Measurements from ENCODE around the gene NRP2. TPM values are rescaled to one million over a fixed set of nuclear protein-coding genes. Genes with fewer than 3 reads are reported as not detected.

NRP2 gene
- total and polyA plus RNA-seq, 2 donors (not counting 1 experiment from before 2014, with no cell fraction given), result 1.8 to 6.8 TPM

DNA sequence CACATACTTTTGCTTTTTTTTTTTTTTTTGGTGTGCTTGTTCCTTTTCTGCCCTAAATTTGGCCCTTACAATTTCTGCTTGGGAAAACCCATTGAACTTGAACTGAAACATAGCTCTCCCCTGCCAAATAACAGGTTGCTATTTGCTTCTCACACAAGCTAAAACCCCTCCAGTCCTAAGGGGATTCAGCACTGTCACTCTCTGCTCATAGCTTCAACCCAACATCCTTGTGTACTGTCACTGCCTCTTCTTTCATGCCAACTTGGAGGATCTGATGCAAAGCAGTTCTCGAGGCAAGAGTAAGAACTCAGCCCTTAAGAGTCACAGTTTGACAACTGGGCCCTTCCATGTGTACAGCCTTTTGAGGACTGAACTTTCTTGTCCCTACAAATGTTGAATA is 30.6 kb upstream of the NRP2 start:
- no peaks in the 10 kb centered on the region for H3K36me3 ChIP-seq (replicated peaks in 1 of 2; ENCODE audit: control extremely low read depth in 1 of 2, control insufficient read depth in 1 of 2, extremely low read depth in 1 of 2, insufficient read depth in 2 of 2, low read length in 1 of 2)
- Mint-ChIP-seq H3K27ac (no peak overlapping the region), H3K4me3 (no peak overlapping the region), H3K4me1 (peaks cover 4% of the 10 kb centered on the region), H3K27me3 (peaks cover 42% of the 10 kb centered on the region), H3K9me3 (ENCODE audit: insufficient read depth) (no peaks in the 10 kb centered on the region)
- no peak overlapping the region for H3K4me2 ChIP-seq (replicated peaks; ENCODE audit: low read depth, low read length, poor library complexity, severe bottlenecking)
- H2AFZ ChIP-seq (ENCODE audit: insufficient read depth, low read depth, low read length, poor library complexity, severe bottlenecking), result no peak overlapping the region
- no peak for TF ChIP-seq EZH2 (IDR thresholded peaks at IDR 0.05; ENCODE audit: borderline replicate concordance, insufficient read depth, low read depth, low read length, poor library complexity, severe bottlenecking)
- TF ChIP-seq, protein P1, sequence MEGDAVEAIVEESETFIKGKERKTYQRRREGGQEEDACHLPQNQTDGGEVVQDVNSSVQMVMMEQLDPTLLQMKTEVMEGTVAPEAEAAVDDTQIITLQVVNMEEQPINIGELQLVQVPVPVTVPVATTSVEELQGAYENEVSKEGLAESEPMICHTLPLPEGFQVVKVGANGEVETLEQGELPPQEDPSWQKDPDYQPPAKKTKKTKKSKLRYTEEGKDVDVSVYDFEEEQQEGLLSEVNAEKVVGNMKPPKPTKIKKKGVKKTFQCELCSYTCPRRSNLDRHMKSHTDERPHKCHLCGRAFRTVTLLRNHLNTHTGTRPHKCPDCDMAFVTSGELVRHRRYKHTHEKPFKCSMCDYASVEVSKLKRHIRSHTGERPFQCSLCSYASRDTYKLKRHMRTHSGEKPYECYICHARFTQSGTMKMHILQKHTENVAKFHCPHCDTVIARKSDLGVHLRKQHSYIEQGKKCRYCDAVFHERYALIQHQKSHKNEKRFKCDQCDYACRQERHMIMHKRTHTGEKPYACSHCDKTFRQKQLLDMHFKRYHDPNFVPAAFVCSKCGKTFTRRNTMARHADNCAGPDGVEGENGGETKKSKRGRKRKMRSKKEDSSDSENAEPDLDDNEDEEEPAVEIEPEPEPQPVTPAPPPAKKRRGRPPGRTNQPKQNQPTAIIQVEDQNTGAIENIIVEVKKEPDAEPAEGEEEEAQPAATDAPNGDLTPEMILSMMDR (IDR thresholded peaks at IDR 0.05), result no peak
- H3K4me3 ChIP-seq (ENCODE audit: control extremely low read depth in 1 of 5, extremely low read depth in 1 of 5, insufficient read depth in 1 of 5, low read depth in 2 of 5, low read length in 4 of 5), result no peak overlapping the region
- no peaks in the 10 kb centered on the region for H4K20me1 ChIP-seq (ENCODE audit: control insufficient read depth, insufficient read depth, low read length, poor library complexity, severe bottlenecking)
- H3K9me3 ChIP-seq (ENCODE audit: control extremely low read depth in 1 of 3, control insufficient read depth in 2 of 3, insufficient read depth in 1 of 3, low read length in 2 of 3), result no peaks in the 10 kb centered on the region
- peaks cover 0 to 13% (median 2%) of the 10 kb centered on the region in 4 experiments for H3K27me3 ChIP-seq (replicated peaks in 1 of 4; ENCODE audit: control extremely low read depth in 1 of 4, control insufficient read depth in 3 of 4, insufficient read depth in 4 of 4, low read length in 3 of 4)
- POLR2A ChIA-PET, result no interaction called here
- ATAC-seq (ENCODE audit: low read depth) (no peak), DNase-seq (no peak)
- CTCF ChIA-PET, result interaction anchor here (0.7 kb wide), 1 partner anchor 294 kb away, joined by 3 read pairs; no protein-coding TSS in a partner anchor
- 0% methylated on average over 1 of the region's 1 CpG for WGBS (ENCODE audit: insufficient coverage)
- intact Hi-C loops (cut with micrococcal nuclease), result no loop called here
- H3K79me2 ChIP-seq (ENCODE audit: control insufficient read depth, insufficient read depth, low read length), result no peaks in the 10 kb centered on the region
- no peak overlapping the region for H3K27ac ChIP-seq (ENCODE audit: low read length in 2 of 2)
- H3K9ac ChIP-seq (ENCODE audit: low read length), result no peak overlapping the region
- peaks cover 0 to 5% of the 10 kb centered on the region in 2 donors for H3K4me1 ChIP-seq (ENCODE audit: control insufficient read depth in 2 of 2, insufficient read depth in 2 of 2, low read length in 2 of 2)

DNA sequence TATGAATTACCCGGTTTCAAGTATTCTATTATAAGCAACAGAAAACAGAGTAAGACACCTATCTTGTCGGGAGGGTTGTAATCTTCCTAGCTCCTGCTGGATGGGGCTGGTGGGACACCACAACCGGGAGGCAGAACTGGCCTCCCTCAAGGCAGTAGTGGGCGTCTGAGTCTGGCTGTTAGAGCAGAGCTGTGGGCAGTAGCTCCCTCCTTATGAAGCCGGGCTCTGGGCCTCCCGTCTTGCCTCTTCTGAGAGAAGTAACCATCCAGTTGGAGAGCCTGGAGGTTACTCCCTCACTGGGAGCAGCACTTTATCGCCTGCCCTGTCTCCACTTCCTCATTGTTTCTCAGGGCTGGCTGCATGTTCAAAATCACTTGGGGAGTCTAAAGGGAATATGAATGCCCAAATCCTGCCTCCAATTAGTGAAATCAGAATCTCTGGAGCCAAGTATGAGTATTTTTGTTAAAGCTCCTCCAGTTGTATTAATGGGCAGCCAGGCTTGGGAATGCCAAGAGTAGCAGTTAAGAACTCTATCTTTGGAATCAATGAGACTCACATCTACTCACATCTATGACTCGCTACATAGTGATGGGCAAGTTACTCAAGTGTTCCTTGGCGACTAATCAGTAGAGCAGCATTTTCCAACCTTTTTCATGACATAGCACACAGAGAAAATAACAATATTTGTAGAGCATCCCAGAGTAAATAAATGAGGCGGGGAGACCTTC is 27.3 kb upstream of the NRP2 start:
- CTCF ChIA-PET, result no interaction called here
- H4K20me1 ChIP-seq (ENCODE audit: control insufficient read depth, insufficient read depth, low read length, poor library complexity, severe bottlenecking), result no peaks in the 10 kb centered on the region
- H3K9me3 ChIP-seq (ENCODE audit: control extremely low read depth in 1 of 3, control insufficient read depth in 2 of 3, insufficient read depth in 1 of 3, low read length in 2 of 3), result no peaks in the 10 kb centered on the region
- POLR2A ChIA-PET, result no interaction called here
- intact Hi-C loops (cut with micrococcal nuclease), result no loop called here
- no peak for TF ChIP-seq EZH2 (IDR thresholded peaks at IDR 0.05; ENCODE audit: borderline replicate concordance, insufficient read depth, low read depth, low read length, poor library complexity, severe bottlenecking)
- TF ChIP-seq, protein P1 (IDR thresholded peaks at IDR 0.05), result no peak
- no peak overlapping the region for H3K27ac Mint-ChIP-seq
- no peak overlapping the region for H3K4me2 ChIP-seq (replicated peaks; ENCODE audit: low read depth, low read length, poor library complexity, severe bottlenecking)
- peaks cover 0 to 8% (median 3%) of the 10 kb centered on the region in 4 experiments for H3K27me3 ChIP-seq (replicated peaks in 1 of 4; ENCODE audit: control extremely low read depth in 1 of 4, control insufficient read depth in 3 of 4, insufficient read depth in 4 of 4, low read length in 3 of 4)
- H3K27ac ChIP-seq (ENCODE audit: low read length in 2 of 2), result no peak overlapping the region
- H3K4me3 Mint-ChIP-seq, result no peak overlapping the region
- ATAC-seq (ENCODE audit: low read depth) (no peak), DNase-seq (no peak)
- H3K4me3 ChIP-seq (ENCODE audit: control extremely low read depth in 1 of 5, extremely low read depth in 1 of 5, insufficient read depth in 1 of 5, low read depth in 2 of 5, low read length in 4 of 5), result no peak overlapping the region
- H3K9me3 Mint-ChIP-seq (ENCODE audit: insufficient read depth), result no peaks in the 10 kb centered on the region
- no peak overlapping the region for H3K9ac ChIP-seq (ENCODE audit: low read length)
- no peak overlapping the region for H2AFZ ChIP-seq (ENCODE audit: insufficient read depth, low read depth, low read length, poor library complexity, severe bottlenecking)
- 95% methylated on average over 8 of the region's 10 CpGs for WGBS (ENCODE audit: insufficient coverage)
- peaks cover 9% of the 10 kb centered on the region for H3K4me1 Mint-ChIP-seq
- peaks cover 1 to 7% of the 10 kb centered on the region in 2 donors for H3K4me1 ChIP-seq (ENCODE audit: control insufficient read depth in 2 of 2, insufficient read depth in 2 of 2, low read length in 2 of 2)
- peaks cover 40% of the 10 kb centered on the region for H3K27me3 Mint-ChIP-seq
- H3K36me3 ChIP-seq (replicated peaks in 1 of 2; ENCODE audit: control extremely low read depth in 1 of 2, control insufficient read depth in 1 of 2, extremely low read depth in 1 of 2, insufficient read depth in 2 of 2, low read length in 1 of 2), result no peaks in the 10 kb centered on the region
- no peaks in the 10 kb centered on the region for H3K79me2 ChIP-seq (ENCODE audit: control insufficient read depth, insufficient read depth, low read length)

All from B cell (primary cell).